ENCODE measurements around the gene MIAT. TPM values are rescaled to one million over a fixed set of nuclear protein-coding genes. Genes with fewer than 3 reads are reported as not detected.
A peak's percentile ranks its signal among the peaks of the same experiment; 100 is the strongest.

MIAT gene
- total RNA-seq, 1 experiment from 2014 or later, result 0.82 TPM

- DNase-seq (ENCODE audit: extremely low read depth, low read depth), result no peak
Observed at GRCh38 chr22:26665813-26666231, 8.4 kb downstream of the MIAT start.

- DNase-seq (ENCODE audit: extremely low read depth, low read depth), result no peak
Observed at GRCh38 chr22:26667140-26667539, 9.8 kb downstream of the MIAT start.

GRCh38 chr22:26669060-26669481, 11.7 kb downstream of the MIAT start:
- DNase-seq (ENCODE audit: extremely low read depth, low read depth), result peak; percentile 45

GRCh38 chr22:26670459-26670858, 13.1 kb downstream of the MIAT start:
- DNase-seq (ENCODE audit: extremely low read depth, low read depth), result no peak

- no peak for DNase-seq (ENCODE audit: extremely low read depth, low read depth)
Observed at GRCh38 chr22:26671317-26672059, 14.1 kb downstream of the MIAT start.

GRCh38 chr22:26672060-26672471, 14.7 kb downstream of the MIAT start:
- DNase-seq (ENCODE audit: extremely low read depth, low read depth), result no peak

GRCh38 chr22:26672590-26673468, 15.4 kb downstream of the MIAT start:
- DNase-seq (ENCODE audit: extremely low read depth, low read depth), result peak; percentile 85

DNA sequence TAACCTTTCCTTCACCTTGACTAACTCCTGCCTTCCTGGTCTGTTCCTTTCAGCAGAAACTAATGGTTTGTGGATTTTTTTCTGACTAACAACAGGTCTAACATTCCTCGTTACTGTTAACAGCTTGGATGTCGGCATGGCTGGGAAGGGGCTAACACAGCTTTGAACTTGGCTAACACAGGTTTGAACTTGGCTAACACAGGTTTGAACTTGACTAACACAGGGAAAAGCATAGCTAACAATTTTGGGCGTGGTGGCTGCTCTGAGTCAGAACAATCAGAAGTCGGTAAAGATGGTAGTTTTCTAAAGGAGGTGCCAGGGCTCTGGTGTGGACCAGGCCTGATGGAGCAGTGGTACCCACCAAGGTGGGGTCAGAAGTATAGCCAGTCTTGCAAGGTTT, 16.1 kb downstream of the MIAT start:
- no peak for DNase-seq (ENCODE audit: extremely low read depth, low read depth)

- no peak for DNase-seq (ENCODE audit: extremely low read depth, low read depth)
Observed at GRCh38 chr22:26674211-26675190, 17.1 kb downstream of the MIAT start.

DNA sequence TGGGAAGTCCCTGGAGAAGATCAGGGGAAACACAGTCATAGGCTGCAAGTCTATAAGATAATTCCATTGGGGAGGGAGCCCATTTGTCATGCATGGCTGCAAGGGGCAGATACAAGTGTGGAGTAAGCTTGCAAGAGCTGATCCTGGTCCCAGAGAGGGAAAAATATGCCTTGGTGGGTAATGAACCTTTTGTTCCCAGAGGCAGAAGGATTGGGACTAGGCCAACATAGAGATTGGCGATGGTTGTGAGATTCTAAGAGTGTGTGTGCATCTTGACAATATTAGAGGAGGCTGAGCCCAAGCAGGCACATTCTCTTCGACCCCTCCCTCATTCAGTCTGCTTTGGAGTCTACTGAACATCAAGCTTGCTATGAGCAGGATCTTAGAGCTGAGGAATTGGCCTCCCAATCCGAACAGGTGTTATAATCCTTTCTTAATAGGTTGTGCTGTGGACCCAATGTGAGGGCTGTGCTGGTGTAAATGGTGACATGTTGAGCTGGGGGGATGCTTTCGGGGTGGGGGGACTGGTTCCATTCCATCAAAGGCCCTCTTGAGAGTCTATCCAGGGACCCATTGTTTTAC, 18.4 kb downstream of the MIAT start:
- no peak for DNase-seq (ENCODE audit: extremely low read depth, low read depth)

DNA sequence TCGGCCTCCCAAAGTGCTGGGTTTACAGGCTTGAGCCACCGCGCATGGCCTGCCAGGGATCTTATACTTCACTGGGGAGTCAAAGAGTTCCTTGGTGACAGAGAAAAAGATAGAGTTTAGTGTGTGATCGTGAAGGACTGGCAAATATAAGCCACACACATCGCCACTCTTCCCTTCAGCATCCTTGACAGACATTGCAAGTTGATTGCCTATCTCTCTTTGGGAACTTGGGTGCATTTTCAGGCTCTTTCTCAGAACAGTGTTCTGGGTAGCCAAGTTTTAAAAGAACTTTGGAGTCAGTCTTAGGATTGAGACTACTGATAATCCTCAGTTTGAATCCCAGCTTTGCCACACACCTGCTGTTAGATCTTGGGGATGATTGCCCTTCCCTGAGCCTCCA, 19.8 kb downstream of the MIAT start:
- DNase-seq (ENCODE audit: extremely low read depth, low read depth), result no peak

- DNase-seq (ENCODE audit: extremely low read depth, low read depth), result peak; percentile 61
Observed at GRCh38 chr22:26679003-26679629, 21.7 kb downstream of the MIAT start.

- DNase-seq (ENCODE audit: extremely low read depth, low read depth), result no peak
Observed at GRCh38 chr22:26680485-26680884, 23.1 kb downstream of the MIAT start.

DNA sequence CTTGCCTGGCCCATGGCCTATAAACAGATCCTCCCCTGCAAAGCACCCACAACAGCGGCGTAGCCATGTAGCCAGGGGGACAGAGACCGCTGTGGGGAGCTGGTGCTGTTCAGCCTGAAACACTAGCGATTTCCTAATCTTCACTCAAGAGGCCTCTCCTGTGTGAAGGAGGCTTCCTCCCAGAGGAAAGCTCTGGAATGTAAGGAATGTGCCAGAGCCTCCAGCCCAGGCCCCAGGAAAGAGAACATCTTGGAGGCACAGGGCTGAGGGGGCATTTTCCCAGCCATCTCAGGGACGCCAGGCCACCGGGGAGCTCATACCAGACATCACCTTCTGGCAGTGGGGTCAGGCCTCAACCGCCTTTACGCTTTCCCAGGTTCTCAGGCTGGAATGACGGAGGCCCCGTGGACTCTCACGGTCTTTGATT, 24.0 kb downstream of the MIAT start:
- no peak for DNase-seq (ENCODE audit: extremely low read depth, low read depth)

DNA sequence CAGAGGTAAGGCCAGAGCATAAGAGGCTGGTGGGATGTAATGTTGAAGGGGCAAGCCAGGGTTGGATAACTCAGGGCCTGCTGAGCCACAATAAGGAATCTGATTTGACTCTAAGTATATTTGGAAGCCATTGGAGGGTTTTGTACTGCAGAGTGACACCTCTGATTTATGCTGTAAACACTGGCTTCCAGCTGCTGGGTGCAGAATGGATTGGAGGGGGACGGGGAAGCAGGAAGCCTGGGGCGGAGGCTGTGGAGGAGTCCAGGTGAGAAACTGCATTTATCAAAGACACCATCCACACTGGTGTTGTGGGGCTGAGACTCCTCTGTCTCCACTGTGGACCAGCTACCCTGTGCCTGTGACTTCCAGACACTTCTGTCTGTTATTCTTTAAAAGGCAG, 26.8 kb downstream of the MIAT start:
- no peak for DNase-seq (ENCODE audit: extremely low read depth, low read depth)

GRCh38 chr22:26685601-26686000, 28.2 kb downstream of the MIAT start:
- no peak for DNase-seq (ENCODE audit: extremely low read depth, low read depth)

GRCh38 chr22:26687439-26687838, 30.1 kb downstream of the MIAT start:
- DNase-seq (ENCODE audit: extremely low read depth, low read depth), result no peak

DNA sequence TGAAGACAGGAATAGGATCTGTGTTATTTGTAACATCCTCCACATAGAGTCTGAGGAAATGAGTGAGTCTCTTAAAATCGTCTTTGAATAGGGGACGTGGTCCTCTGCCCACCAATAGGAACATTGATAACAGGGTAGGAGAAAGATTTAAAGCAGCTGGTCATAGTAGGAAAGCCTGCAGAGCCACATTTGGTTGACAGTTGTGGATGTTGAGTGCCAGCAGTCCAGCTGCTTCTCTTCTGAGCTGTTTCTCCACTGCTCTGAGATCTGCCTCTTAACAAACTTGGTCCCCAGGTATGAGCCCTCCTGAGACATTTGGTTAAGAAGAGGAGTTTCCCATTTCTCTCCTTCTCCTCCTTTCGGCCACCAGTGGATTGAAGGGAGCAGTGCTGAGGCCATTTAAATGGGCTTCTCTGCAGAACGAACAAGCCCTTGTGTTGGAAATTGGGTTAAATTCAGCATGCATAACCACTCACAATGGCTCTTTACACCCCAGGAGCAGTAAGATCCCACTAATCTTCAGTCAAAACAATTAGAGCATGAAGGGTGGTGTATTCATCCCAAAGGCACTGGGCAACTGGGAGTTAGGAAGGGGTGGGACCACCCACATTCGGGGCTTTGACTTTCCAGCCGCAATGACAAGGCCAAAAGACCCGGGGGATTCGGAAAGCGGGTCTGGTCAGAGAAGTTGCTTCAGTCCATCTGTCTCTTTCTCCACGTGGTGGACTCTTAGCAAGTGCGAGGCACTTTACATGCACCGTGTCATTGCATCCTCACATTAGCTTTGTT, 32.3 kb downstream of the MIAT start:
- no peak for DNase-seq (ENCODE audit: extremely low read depth, low read depth)

All from NCI-H460 (cell line).